HFFc6 (cell line): ENCODE measurements around the gene KRT7. TPM values are rescaled to one million over a fixed set of nuclear protein-coding genes. Genes with fewer than 3 reads are reported as not detected.
A peak's percentile ranks its signal among the peaks of the same experiment; 100 is the strongest.

Experiments
- DNase-seq: peaks from one replicate; pipeline ENCODE4 v3.0.0-alpha.2; 2018
- H3K27ac Mint-ChIP-seq: 2 replicates; pipeline ENCODE4 v1.8.0; 2020; ENCODE audit warnings: mild to moderate bottlenecking, mixed read lengths
- H3K27me3 Mint-ChIP-seq: 2 replicates; pipeline ENCODE4 v1.8.0; 2021; ENCODE audit warnings: mild to moderate bottlenecking, moderate library complexity, mixed read lengths; ENCODE audit not compliant: insufficient read depth
- H3K36me3 Mint-ChIP-seq: 2 replicates; pipeline ENCODE4 v1.8.0; 2021; ENCODE audit warnings: low read depth, mixed read lengths
- H3K4me1 Mint-ChIP-seq: 2 replicates; pipeline ENCODE4 v1.8.0; 2020; ENCODE audit warnings: low read depth, mixed read lengths
- H3K4me3 Mint-ChIP-seq: 2 replicates; pipeline ENCODE4 v1.8.0; 2020; ENCODE audit warnings: mild to moderate bottlenecking, moderate library complexity, mixed read lengths
- H3K9me3 Mint-ChIP-seq: 2 replicates; pipeline ENCODE4 v1.8.0; 2020; ENCODE audit warnings: mild to moderate bottlenecking, mixed read lengths
- total RNA-seq, 6 experiments: library from RNA; stranded (reverse); fragmentation: NEBNext Ultra II Directional; extraction: Animal tissue kit (Norgen Biotek cat#: 25700); gene quantifications; 2 replicates in 1 of 6; 3 replicates in 5 of 6; pipeline ENCODE4 v1.2.3, GENCODE V29; 2021
- TF ChIP-seq, protein P1 (sequence below): fragments of 200-600 bp; sonication (generic); IDR thresholded peaks from 2 replicates; pipeline ENCODE4 v1.5.0; 2021; ENCODE audit warnings: antibody characterized with exemption, mild to moderate bottlenecking

The KRT7 gene
- total RNA-seq, 6 experiments from 2014 or later = 62.7 to 379 (median 67.5) TPM

DNA sequence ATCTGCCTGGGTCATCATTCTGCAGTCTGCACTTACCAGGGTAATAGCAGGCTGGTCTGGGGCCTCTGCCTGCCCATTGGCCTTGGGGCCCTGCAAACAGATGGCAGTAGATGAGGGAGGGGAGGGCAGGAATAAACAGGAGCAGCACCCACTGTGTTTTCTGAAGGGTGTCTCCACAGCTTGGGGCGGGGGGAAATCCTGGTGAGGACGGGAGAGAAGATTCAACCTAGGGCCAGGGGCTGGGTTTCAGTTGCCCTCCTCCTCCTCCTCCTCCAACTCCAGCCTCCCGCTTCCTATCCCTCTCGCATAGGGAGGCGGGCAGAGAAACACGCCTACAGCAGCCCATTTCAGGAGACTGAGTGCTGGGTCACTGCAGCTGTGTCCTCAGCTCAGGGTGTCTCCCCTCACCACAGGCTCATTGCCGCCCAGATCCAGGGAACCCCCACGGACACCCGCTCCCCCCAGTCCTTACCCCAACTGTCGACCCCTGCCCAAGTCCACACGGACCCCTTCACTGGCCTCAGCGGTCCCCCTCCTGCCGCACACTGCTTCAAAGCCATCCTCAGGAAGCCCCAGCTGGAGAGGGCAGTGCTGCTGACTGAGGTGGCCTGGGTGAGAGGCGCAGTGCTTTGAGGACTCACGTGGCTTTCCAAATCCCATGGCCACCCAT, 32.1 kb upstream of the KRT7 start:
- no peak for DNase-seq
- peaks cover 66% of the 10 kb centered on the region for H3K4me1 Mint-ChIP-seq
- H3K4me3 Mint-ChIP-seq = no peak overlapping the region
- peak overlapping the region; percentile 85 for H3K27ac Mint-ChIP-seq
- no peaks in the 10 kb centered on the region; the same call in 1 of the 2 replicates for H3K27me3 Mint-ChIP-seq
- H3K9me3 Mint-ChIP-seq = no peaks in the 10 kb centered on the region
- no peaks in the 10 kb centered on the region for H3K36me3 Mint-ChIP-seq
- TF ChIP-seq, protein P1, sequence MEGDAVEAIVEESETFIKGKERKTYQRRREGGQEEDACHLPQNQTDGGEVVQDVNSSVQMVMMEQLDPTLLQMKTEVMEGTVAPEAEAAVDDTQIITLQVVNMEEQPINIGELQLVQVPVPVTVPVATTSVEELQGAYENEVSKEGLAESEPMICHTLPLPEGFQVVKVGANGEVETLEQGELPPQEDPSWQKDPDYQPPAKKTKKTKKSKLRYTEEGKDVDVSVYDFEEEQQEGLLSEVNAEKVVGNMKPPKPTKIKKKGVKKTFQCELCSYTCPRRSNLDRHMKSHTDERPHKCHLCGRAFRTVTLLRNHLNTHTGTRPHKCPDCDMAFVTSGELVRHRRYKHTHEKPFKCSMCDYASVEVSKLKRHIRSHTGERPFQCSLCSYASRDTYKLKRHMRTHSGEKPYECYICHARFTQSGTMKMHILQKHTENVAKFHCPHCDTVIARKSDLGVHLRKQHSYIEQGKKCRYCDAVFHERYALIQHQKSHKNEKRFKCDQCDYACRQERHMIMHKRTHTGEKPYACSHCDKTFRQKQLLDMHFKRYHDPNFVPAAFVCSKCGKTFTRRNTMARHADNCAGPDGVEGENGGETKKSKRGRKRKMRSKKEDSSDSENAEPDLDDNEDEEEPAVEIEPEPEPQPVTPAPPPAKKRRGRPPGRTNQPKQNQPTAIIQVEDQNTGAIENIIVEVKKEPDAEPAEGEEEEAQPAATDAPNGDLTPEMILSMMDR = no peak

DNA sequence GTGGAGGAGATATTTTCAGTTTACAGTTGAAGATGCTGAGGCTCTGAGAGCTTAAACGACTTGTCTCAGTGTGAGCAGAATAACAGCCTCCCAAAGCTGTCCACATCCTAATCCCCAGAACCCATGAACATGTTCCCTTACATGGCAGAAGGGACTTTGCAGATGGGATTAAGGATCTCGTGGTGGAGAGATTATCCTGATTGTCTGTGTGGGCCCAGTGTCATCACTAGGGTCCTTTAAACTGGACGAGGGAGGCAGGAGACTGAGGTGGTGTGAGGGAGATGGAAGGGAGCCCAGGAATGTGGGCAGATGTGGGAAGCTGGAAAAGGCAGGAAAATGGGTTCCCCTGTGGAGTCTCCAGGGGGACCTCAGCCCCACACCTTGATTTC, 31.6 kb upstream of the KRT7 start:
- Mint-ChIP-seq H3K27me3 (no peaks in the 10 kb centered on the region; the same call in 1 of the 2 replicates), H3K4me3 (peak overlapping the region; percentile 28; the same call in 1 of the 2 replicates), H3K4me1 (peaks cover 71% of the 10 kb centered on the region), H3K36me3 (no peaks in the 10 kb centered on the region), H3K27ac (peak overlapping the region; percentile 85), H3K9me3 (no peaks in the 10 kb centered on the region)
- TF ChIP-seq, protein P1 = no peak
- no peak for DNase-seq

DNA sequence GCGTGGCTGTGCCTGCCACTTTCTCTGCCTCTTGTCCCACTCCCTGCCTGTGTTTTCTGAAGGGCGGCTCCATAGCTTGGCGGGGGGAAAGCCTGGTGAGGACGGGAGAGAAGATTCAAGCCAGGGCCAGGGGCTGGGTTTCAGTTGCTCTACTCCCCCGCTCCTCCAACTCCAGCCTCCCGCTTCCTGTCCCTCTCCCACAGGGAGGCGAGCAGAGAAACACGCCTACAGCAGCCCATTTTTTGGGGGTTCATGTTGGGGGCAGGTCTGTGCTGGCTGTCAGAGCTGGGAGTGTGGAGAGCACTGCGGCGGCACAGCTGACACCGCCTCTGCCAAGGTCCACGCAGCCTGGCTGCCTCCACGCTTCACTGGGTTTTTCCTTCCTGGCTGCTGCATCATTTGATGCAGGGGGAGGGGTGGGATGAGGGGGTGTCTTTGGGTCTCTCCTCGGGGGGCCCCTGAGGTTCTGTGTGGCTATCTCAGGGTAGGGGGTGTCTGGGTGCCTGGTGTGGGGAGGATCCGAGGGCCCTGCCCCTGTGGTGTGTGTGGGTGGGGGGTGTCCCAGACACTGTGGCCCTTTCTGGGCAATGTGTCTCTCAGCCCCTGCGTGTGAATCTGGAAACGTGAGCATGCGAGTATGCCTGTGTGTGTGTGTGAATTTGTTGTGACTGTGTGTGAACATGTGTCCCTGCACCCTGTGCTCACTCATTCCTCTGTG, 30.5 kb upstream of the KRT7 start:
- no peaks in the 10 kb centered on the region for H3K36me3 Mint-ChIP-seq
- H3K9me3 Mint-ChIP-seq = no peaks in the 10 kb centered on the region
- peak overlapping the region; percentile 71 for H3K4me3 Mint-ChIP-seq
- TF ChIP-seq, protein P1 = no peak
- H3K27me3 Mint-ChIP-seq = no peaks in the 10 kb centered on the region; the same call in 1 of the 2 replicates
- peaks cover 78% of the 10 kb centered on the region for H3K4me1 Mint-ChIP-seq
- H3K27ac Mint-ChIP-seq = peak overlapping the region; percentile 95
- DNase-seq = no peak

DNA sequence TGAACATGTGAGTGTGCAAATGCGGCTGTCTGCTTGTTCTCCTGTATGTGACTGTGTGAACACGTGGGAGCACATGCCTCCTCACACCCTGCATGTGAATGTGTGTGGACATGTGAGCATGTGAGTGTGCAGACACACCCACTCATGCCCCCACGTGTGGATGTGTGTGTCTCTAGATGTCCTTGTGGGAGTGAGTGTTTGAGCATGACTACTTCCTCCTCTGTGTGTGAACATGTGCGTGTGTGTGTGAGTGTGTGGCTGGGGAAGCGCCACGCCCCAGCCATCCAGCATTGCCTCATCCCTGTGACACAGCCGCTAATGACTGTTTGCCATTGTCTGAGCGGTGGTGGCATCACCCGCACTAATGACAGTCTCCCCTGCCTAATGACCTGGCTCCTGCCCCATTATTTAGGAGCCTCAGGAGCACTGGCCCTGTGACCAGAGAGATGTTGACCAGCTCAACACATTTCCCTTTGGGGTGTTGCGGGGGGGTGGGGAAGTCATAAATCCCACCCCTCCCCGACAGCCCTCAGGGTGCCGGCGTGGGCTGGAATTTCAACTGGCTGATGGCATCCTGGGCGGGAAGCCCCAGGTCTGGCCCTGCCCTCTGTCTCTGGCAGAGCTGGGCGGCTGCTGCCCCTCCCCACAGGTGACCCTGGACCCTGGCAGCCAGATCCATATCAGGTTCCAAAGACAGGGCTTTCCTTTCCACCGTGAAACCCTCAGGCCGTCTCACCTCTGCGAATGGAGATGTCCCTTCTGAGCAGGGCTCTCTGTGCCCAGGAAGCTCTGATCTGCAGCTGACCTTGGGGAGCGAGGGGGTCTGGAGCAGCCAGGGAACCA, 29.7 kb upstream of the KRT7 start:
- DNase-seq = peak; percentile 95
- Mint-ChIP-seq H3K9me3 (no peaks in the 10 kb centered on the region), H3K4me3 (peak overlapping the region; percentile 71), H3K4me1 (peaks cover 78% of the 10 kb centered on the region), H3K27me3 (no peaks in the 10 kb centered on the region; the same call in 1 of the 2 replicates), H3K36me3 (no peaks in the 10 kb centered on the region), H3K27ac (peak overlapping the region; percentile 95)
- TF ChIP-seq, protein P1 = no peak

DNA sequence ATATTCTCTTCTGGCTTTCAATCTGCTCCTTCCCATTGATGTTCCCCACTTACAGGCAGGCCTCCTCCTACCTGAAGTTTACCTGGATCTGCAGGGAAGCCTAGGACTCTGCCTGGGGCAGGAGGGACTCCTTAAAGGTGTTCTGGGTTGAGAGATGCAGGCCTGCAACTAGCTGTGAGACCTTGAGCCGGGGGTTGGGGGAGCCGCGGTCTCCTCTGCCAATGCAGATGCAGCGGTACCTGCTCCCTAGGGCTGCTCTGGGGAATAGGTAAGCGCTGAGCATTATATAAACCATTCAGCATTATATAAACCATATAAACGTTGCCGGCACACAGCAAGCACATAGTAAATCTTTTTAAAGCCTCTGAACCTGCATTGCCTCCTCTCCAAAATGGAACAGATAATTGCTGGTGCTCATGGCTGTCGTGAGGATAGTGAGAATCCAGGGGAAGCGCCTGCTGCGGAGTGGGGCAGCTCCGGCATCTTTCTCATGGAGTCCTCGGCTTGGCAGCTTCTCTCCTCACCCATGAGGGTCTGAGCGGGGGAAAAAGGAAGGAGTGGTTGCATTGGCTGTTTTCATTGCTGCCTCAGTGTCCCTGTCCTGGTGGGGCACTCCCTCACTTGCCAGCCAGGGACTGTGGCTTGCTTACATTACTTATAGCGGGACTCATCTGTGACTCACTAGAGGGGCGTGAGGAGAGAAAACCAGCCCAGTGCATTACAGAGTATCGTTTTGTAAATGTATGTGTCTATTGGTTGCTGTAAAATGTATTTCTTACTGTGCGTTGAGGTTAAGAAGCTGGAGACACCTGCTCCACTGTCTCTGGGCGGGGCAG, 28.7 kb upstream of the KRT7 start:
- Mint-ChIP-seq H3K27ac (peak overlapping the region; percentile 95), H3K9me3 (no peaks in the 10 kb centered on the region), H3K4me3 (no peak overlapping the region; the same call in 1 of the 2 replicates), H3K27me3 (no peaks in the 10 kb centered on the region; the same call in 1 of the 2 replicates), H3K36me3 (no peaks in the 10 kb centered on the region), H3K4me1 (peaks cover 77% of the 10 kb centered on the region)
- peak; percentile 49 for DNase-seq
- TF ChIP-seq, protein P1 = no peak
